ENCODE data around the gene MEIS1. TPM values are rescaled to one million over a fixed set of nuclear protein-coding genes. Genes with fewer than 3 reads are reported as not detected.

MEIS1 gene
- polyA plus RNA-seq, 2 donors = 16.8 to 30.4 TPM

- Histone ChIP-seq H3K4me3 (ENCODE audit: low read depth in 1 of 2, low read length in 2 of 2) (no peak overlapping the region), H3K27ac (ENCODE audit: low read depth in 2 of 2, low read length in 1 of 2) (no peak overlapping the region), H3K4me1 (ENCODE audit: control insufficient read depth in 2 of 2, insufficient read depth in 2 of 2, low read length in 1 of 2) (peaks cover 0 to 3% of the 10 kb centered on the region in 2 donors), H3K9me3 (ENCODE audit: control insufficient read depth in 2 of 2, insufficient read depth in 1 of 2, low read depth in 1 of 2, low read length in 1 of 2) (no peaks in the 10 kb centered on the region), H3K36me3 (ENCODE audit: control insufficient read depth in 2 of 2, insufficient read depth in 2 of 2, low read length in 1 of 2) (no peaks in the 10 kb centered on the region), H3K27me3 (ENCODE audit: control insufficient read depth in 1 of 2, insufficient read depth in 2 of 2, low read length in 2 of 2) (no peaks in the 10 kb centered on the region)
- WGBS, 2 donors = 50 to 60% methylated on average over 9 of the region's 9 CpGs
These were observed 4.2 kb upstream of the MEIS1 start for GRCh38 chr2:66430505-66431273.

- no peak overlapping the region for H3K27ac ChIP-seq (ENCODE audit: low read depth in 2 of 2, low read length in 1 of 2)
- H3K9me3 ChIP-seq (ENCODE audit: control insufficient read depth in 2 of 2, insufficient read depth in 1 of 2, low read depth in 1 of 2, low read length in 1 of 2) = no peaks in the 10 kb centered on the region
- no peaks in the 10 kb centered on the region for H3K27me3 ChIP-seq (ENCODE audit: control insufficient read depth in 1 of 2, insufficient read depth in 2 of 2, low read length in 2 of 2)
- no peaks in the 10 kb centered on the region for H3K36me3 ChIP-seq (ENCODE audit: control insufficient read depth in 2 of 2, insufficient read depth in 2 of 2, low read length in 1 of 2)
- H3K4me3 ChIP-seq (ENCODE audit: low read depth in 1 of 2, low read length in 2 of 2) = no peak overlapping the region
- peaks cover 0 to 2% of the 10 kb centered on the region in 2 donors for H3K4me1 ChIP-seq (ENCODE audit: control insufficient read depth in 2 of 2, insufficient read depth in 2 of 2, low read length in 1 of 2)
These were observed 3.7 kb upstream of the MEIS1 start for GRCh38 chr2:66431274-66431642.

- no peaks in the 10 kb centered on the region for H3K27me3 ChIP-seq (ENCODE audit: control insufficient read depth in 1 of 2, insufficient read depth in 2 of 2, low read length in 2 of 2)
- 34 to 37% methylated on average over 39 of the region's 39 CpGs for WGBS, 2 donors
These were observed 2.9 kb upstream of the MEIS1 start for GRCh38 chr2:66431846-66432587.

GRCh38 chr2:66432801-66433694 lies 1.9 kb upstream of the MEIS1 start:
- Histone ChIP-seq H3K27me3 (ENCODE audit: control insufficient read depth in 1 of 2, insufficient read depth in 2 of 2, low read length in 2 of 2) (no peaks in the 10 kb centered on the region), H3K4me1 (ENCODE audit: control insufficient read depth in 2 of 2, insufficient read depth in 2 of 2, low read length in 1 of 2) (no peaks in the 10 kb centered on the region), H3K9me3 (ENCODE audit: control insufficient read depth in 2 of 2, insufficient read depth in 1 of 2, low read depth in 1 of 2, low read length in 1 of 2) (no peaks in the 10 kb centered on the region), H3K27ac (ENCODE audit: low read depth in 2 of 2, low read length in 1 of 2) (peak overlapping the region; percentile 94 to 97), H3K4me3 (ENCODE audit: low read depth in 1 of 2, low read length in 2 of 2) (peak overlapping the region; percentile 68 to 85), H3K36me3 (ENCODE audit: control insufficient read depth in 2 of 2, insufficient read depth in 2 of 2, low read length in 1 of 2) (no peaks in the 10 kb centered on the region)
- 1 to 2% methylated on average over 50 to 51 of the region's 51 CpGs for WGBS, 2 donors

More at GRCh38 chr2:66431846-66432587, 2.9 kb upstream of the MEIS1 start:
- H3K27ac ChIP-seq (ENCODE audit: low read depth in 2 of 2, low read length in 1 of 2) = peak overlapping the region; percentile 74 to 94
- peak overlapping the region; percentile 68 to 85 for H3K4me3 ChIP-seq (ENCODE audit: low read depth in 1 of 2, low read length in 2 of 2)
- no peaks in the 10 kb centered on the region for H3K9me3 ChIP-seq (ENCODE audit: control insufficient read depth in 2 of 2, insufficient read depth in 1 of 2, low read depth in 1 of 2, low read length in 1 of 2)
- no peaks in the 10 kb centered on the region for H3K4me1 ChIP-seq (ENCODE audit: control insufficient read depth in 2 of 2, insufficient read depth in 2 of 2, low read length in 1 of 2)
- no peaks in the 10 kb centered on the region for H3K36me3 ChIP-seq (ENCODE audit: control insufficient read depth in 2 of 2, insufficient read depth in 2 of 2, low read length in 1 of 2)

- Histone ChIP-seq H3K4me1 (ENCODE audit: control insufficient read depth in 2 of 2, insufficient read depth in 2 of 2, low read length in 1 of 2) (no peaks in the 10 kb centered on the region), H3K4me3 (ENCODE audit: low read depth in 1 of 2, low read length in 2 of 2) (peak overlapping the region; percentile 68 to 85), H3K36me3 (ENCODE audit: control insufficient read depth in 2 of 2, insufficient read depth in 2 of 2, low read length in 1 of 2) (no peaks in the 10 kb centered on the region), H3K27me3 (ENCODE audit: control insufficient read depth in 1 of 2, insufficient read depth in 2 of 2, low read length in 2 of 2) (no peaks in the 10 kb centered on the region), H3K9me3 (ENCODE audit: control insufficient read depth in 2 of 2, insufficient read depth in 1 of 2, low read depth in 1 of 2, low read length in 1 of 2) (no peaks in the 10 kb centered on the region), H3K27ac (ENCODE audit: low read depth in 2 of 2, low read length in 1 of 2) (peak overlapping the region; percentile 94 to 97)
- 1 to 2% methylated on average over 7 of the region's 7 CpGs for WGBS, 2 donors
These were observed 1.3 kb upstream of the MEIS1 start for GRCh38 chr2:66433695-66433944.

- no peaks in the 10 kb centered on the region for H3K27me3 ChIP-seq (ENCODE audit: control insufficient read depth in 1 of 2, insufficient read depth in 2 of 2, low read length in 2 of 2)
These were observed 813 bp upstream of the MEIS1 start for GRCh38 chr2:66433945-66434678.

GRCh38 chr2:66435549-66435875 lies 587 bp downstream of the MEIS1 start:
- Histone ChIP-seq H3K27ac (ENCODE audit: low read depth in 2 of 2, low read length in 1 of 2) (peak overlapping the region; percentile 94 to 97), H3K9me3 (ENCODE audit: control insufficient read depth in 2 of 2, insufficient read depth in 1 of 2, low read depth in 1 of 2, low read length in 1 of 2) (no peaks in the 10 kb centered on the region), H3K36me3 (ENCODE audit: control insufficient read depth in 2 of 2, insufficient read depth in 2 of 2, low read length in 1 of 2) (no peaks in the 10 kb centered on the region), H3K27me3 (ENCODE audit: control insufficient read depth in 1 of 2, insufficient read depth in 2 of 2, low read length in 2 of 2) (no peaks in the 10 kb centered on the region), H3K4me3 (ENCODE audit: low read depth in 1 of 2, low read length in 2 of 2) (peak overlapping the region; percentile 68 to 85), H3K4me1 (ENCODE audit: control insufficient read depth in 2 of 2, insufficient read depth in 2 of 2, low read length in 1 of 2) (no peaks in the 10 kb centered on the region)
- WGBS, 2 donors = 2 to 3% methylated on average over 15 of the region's 15 CpGs

More at GRCh38 chr2:66433945-66434678, 813 bp upstream of the MEIS1 start:
- H3K36me3 ChIP-seq (ENCODE audit: control insufficient read depth in 2 of 2, insufficient read depth in 2 of 2, low read length in 1 of 2) = no peaks in the 10 kb centered on the region
- peak overlapping the region; percentile 94 to 97 for H3K27ac ChIP-seq (ENCODE audit: low read depth in 2 of 2, low read length in 1 of 2)
- no peaks in the 10 kb centered on the region for H3K9me3 ChIP-seq (ENCODE audit: control insufficient read depth in 2 of 2, insufficient read depth in 1 of 2, low read depth in 1 of 2, low read length in 1 of 2)
- peak overlapping the region; percentile 68 to 85 for H3K4me3 ChIP-seq (ENCODE audit: low read depth in 1 of 2, low read length in 2 of 2)
- H3K4me1 ChIP-seq (ENCODE audit: control insufficient read depth in 2 of 2, insufficient read depth in 2 of 2, low read length in 1 of 2) = no peaks in the 10 kb centered on the region
- WGBS, 2 donors = 1% methylated on average over 48 to 61 of the region's 61 CpGs

GRCh38 chr2:66435963-66436362 lies 1.0 kb downstream of the MEIS1 start:
- Histone ChIP-seq H3K27ac (ENCODE audit: low read depth in 2 of 2, low read length in 1 of 2) (peak overlapping the region in 1 of 2 donors; percentile 97), H3K9me3 (ENCODE audit: control insufficient read depth in 2 of 2, insufficient read depth in 1 of 2, low read depth in 1 of 2, low read length in 1 of 2) (no peaks in the 10 kb centered on the region), H3K27me3 (ENCODE audit: control insufficient read depth in 1 of 2, insufficient read depth in 2 of 2, low read length in 2 of 2) (no peaks in the 10 kb centered on the region), H3K4me1 (ENCODE audit: control insufficient read depth in 2 of 2, insufficient read depth in 2 of 2, low read length in 1 of 2) (no peaks in the 10 kb centered on the region), H3K36me3 (ENCODE audit: control insufficient read depth in 2 of 2, insufficient read depth in 2 of 2, low read length in 1 of 2) (no peaks in the 10 kb centered on the region), H3K4me3 (ENCODE audit: low read depth in 1 of 2, low read length in 2 of 2) (peak overlapping the region; percentile 68 to 85)
- WGBS, 2 donors = 6 to 17% methylated on average over 2 of the region's 2 CpGs

- Histone ChIP-seq H3K36me3 (ENCODE audit: control insufficient read depth in 2 of 2, insufficient read depth in 2 of 2, low read length in 1 of 2) (no peaks in the 10 kb centered on the region), H3K27ac (ENCODE audit: low read depth in 2 of 2, low read length in 1 of 2) (peak overlapping the region in 1 of 2 donors; percentile 81), H3K27me3 (ENCODE audit: control insufficient read depth in 1 of 2, insufficient read depth in 2 of 2, low read length in 2 of 2) (no peaks in the 10 kb centered on the region), H3K9me3 (ENCODE audit: control insufficient read depth in 2 of 2, insufficient read depth in 1 of 2, low read depth in 1 of 2, low read length in 1 of 2) (no peaks in the 10 kb centered on the region), H3K4me3 (ENCODE audit: low read depth in 1 of 2, low read length in 2 of 2) (peak overlapping the region; percentile 37 to 85), H3K4me1 (ENCODE audit: control insufficient read depth in 2 of 2, insufficient read depth in 2 of 2, low read length in 1 of 2) (no peaks in the 10 kb centered on the region)
- 10 to 18% methylated on average over 2 of the region's 2 CpGs for WGBS, 2 donors
These were observed 1.7 kb downstream of the MEIS1 start for GRCh38 chr2:66436581-66437001.
